ENCODE data around the gene DDX10.

DDX10 gene

DNA sequence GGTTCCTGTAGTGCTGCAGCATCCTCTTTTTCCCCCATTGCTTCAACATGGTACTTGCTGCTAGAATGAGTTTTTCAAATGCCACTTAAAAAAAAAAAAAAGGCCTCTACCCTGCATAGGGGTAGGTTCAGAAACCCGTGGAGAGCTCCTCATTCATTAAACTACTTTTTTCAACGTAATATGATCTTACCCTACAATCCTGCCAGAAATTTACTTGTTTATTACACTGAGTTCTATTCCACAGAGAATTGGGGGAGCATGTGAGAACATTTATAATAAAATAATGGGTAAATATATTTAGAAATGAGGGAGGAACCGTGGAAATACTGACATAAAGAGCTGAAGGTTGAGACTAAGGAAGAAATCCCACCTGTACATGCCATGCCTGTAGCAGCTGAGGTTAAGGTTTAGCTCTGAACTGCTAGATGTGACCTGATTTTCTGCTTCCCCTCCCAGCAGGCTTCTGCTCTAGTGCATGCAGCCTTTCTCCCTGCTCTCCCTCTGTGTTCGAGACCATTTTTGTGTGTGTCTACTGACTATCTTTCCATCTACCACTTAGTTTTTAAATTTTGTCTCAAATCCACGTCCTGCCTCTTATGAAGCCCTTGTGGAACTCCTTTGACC, 225.7 kb downstream of the DDX10 start:
- H3K4me1 ChIP-seq (ENCODE audit: control insufficient read depth in 1 of 2, insufficient read depth in 2 of 2, low read length in 2 of 2): no peaks in the 10 kb centered on the region
- no peak overlapping the region for H3K4me3 ChIP-seq (ENCODE audit: low read depth in 1 of 2, low read length in 2 of 2)
- no peaks in the 10 kb centered on the region for H3K27me3 ChIP-seq (ENCODE audit: control insufficient read depth in 1 of 2, insufficient read depth in 2 of 2, low read length in 2 of 2)
- no peak overlapping the region for H3K9ac ChIP-seq (ENCODE audit: low read depth in 1 of 2, low read length in 2 of 2)
- no peak overlapping the region for H3K27ac ChIP-seq (ENCODE audit: low read depth, low read length)
- no peaks in the 10 kb centered on the region for H3K9me3 ChIP-seq (ENCODE audit: control insufficient read depth in 1 of 2, low read length in 2 of 2)
- no peaks in the 10 kb centered on the region for H3K36me3 ChIP-seq (ENCODE audit: control insufficient read depth in 1 of 2, insufficient read depth in 2 of 2, low read length in 2 of 2)

DNA sequence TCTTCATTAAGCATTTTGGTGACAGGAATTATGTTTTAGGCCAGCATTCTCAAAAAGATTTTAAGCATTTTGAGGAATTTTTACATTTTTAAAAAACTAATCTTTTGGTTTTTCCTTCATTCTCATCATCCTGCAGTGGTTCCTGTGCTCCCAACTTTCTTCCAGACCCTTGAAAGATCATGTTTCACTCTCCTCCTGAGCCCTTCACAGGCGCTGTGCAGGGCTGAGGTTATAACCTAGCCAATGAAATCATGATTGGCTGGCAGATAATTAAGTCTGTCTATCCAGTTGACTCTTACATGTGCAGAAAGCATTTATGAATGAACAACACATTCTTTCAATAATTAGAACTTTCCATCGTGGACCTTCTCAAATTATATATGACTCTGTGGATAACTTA, 226.3 kb downstream of the DDX10 start:
- H3K27me3 ChIP-seq (ENCODE audit: control insufficient read depth in 1 of 2, insufficient read depth in 2 of 2, low read length in 2 of 2): no peaks in the 10 kb centered on the region
- no peak overlapping the region for H3K9ac ChIP-seq (ENCODE audit: low read depth in 1 of 2, low read length in 2 of 2)
- no peak overlapping the region for H3K4me3 ChIP-seq (ENCODE audit: low read depth in 1 of 2, low read length in 2 of 2)
- no peaks in the 10 kb centered on the region for H3K4me1 ChIP-seq (ENCODE audit: control insufficient read depth in 1 of 2, insufficient read depth in 2 of 2, low read length in 2 of 2)
- H3K9me3 ChIP-seq (ENCODE audit: control insufficient read depth in 1 of 2, low read length in 2 of 2): no peaks in the 10 kb centered on the region
- H3K27ac ChIP-seq (ENCODE audit: low read depth, low read length): no peak overlapping the region
- H3K36me3 ChIP-seq (ENCODE audit: control insufficient read depth in 1 of 2, insufficient read depth in 2 of 2, low read length in 2 of 2): no peaks in the 10 kb centered on the region

DNA sequence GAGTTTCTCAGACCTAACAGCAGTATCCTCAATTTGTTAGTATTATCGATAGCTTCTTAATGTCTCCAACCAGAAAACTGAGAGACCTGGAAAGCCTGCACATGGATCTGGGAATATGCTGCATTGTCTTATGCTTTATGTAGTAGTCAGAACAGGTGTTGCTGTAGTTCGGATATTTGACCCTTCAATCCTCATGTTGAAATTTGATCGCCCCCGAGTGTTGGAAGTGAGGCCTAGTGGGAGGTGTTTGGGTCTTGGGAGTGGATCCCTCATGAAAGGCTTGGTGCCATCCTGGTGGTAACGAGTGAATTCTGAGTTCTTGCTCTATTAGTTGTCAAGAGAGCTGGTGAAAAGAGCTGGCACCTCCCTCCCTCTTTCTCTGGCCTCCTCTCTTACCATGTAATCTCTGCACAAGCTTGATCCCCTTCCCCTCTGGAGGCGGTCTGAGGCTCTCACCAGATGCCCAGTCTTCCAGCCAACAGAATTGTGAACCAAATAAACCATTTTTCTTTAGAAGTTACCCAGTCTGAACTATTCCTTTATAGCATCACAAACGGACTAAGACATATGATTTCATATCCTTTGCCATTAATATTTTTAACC, 227.1 kb downstream of the DDX10 start:
- Histone ChIP-seq H3K4me3 (ENCODE audit: low read depth in 1 of 2, low read length in 2 of 2) (no peak overlapping the region), H3K4me1 (ENCODE audit: control insufficient read depth in 1 of 2, insufficient read depth in 2 of 2, low read length in 2 of 2) (no peaks in the 10 kb centered on the region), H3K36me3 (ENCODE audit: control insufficient read depth in 1 of 2, insufficient read depth in 2 of 2, low read length in 2 of 2) (no peaks in the 10 kb centered on the region), H3K27ac (ENCODE audit: low read depth, low read length) (no peak overlapping the region), H3K9me3 (ENCODE audit: control insufficient read depth in 1 of 2, low read length in 2 of 2) (no peaks in the 10 kb centered on the region), H3K9ac (ENCODE audit: low read depth in 1 of 2, low read length in 2 of 2) (no peak overlapping the region), H3K27me3 (ENCODE audit: control insufficient read depth in 1 of 2, insufficient read depth in 2 of 2, low read length in 2 of 2) (no peaks in the 10 kb centered on the region)

DNA sequence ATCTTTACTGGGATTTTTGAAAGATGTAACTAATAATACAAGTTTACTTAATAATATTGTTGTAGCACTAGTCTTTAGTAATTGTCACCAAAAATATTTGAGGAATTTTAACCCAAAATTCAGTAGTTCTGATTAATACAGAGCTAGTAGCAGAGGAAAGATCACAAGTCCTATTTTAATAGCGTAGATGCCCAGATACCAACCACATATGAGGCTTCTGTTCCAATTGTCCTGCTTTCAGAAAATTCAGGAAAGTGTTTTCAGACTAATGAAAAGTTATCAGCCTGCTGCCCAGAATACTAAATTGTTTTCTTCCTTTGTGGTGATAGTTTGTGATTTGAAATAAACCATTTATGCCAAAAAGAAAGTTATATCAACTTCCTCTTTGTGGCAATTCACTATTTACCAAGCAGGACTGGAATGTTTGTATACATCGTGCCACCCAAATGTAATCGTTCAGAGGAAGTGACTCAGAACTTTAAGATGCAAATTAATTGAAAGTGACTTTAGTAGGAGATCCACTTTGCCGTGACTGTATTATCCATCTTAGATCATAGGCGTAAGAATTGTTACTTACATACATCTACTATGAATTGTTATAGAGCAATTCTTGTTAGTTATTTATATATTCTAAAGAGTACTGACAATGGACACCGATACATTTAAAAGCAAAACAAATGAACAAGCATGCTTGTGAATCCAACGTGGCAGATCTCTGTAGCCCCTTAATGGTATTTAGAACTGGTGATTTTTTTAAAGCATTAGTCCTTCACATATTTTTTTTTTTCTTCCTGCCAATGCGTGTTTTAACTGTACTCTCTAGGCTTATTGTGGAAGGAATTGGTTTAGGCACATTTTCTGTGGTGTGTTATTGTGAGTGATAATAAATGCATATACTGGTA, 231.0 kb downstream of the DDX10 start:
- Histone ChIP-seq H3K36me3 (ENCODE audit: control insufficient read depth in 1 of 2, insufficient read depth in 2 of 2, low read length in 2 of 2) (no peaks in the 10 kb centered on the region), H3K4me1 (ENCODE audit: control insufficient read depth in 1 of 2, insufficient read depth in 2 of 2, low read length in 2 of 2) (no peaks in the 10 kb centered on the region), H3K9me3 (ENCODE audit: control insufficient read depth in 1 of 2, low read length in 2 of 2) (no peaks in the 10 kb centered on the region), H3K9ac (ENCODE audit: low read depth in 1 of 2, low read length in 2 of 2) (no peak overlapping the region), H3K27me3 (ENCODE audit: control insufficient read depth in 1 of 2, insufficient read depth in 2 of 2, low read length in 2 of 2) (no peaks in the 10 kb centered on the region), H3K4me3 (ENCODE audit: low read depth in 1 of 2, low read length in 2 of 2) (no peak overlapping the region), H3K27ac (ENCODE audit: low read depth, low read length) (no peak overlapping the region)

DNA sequence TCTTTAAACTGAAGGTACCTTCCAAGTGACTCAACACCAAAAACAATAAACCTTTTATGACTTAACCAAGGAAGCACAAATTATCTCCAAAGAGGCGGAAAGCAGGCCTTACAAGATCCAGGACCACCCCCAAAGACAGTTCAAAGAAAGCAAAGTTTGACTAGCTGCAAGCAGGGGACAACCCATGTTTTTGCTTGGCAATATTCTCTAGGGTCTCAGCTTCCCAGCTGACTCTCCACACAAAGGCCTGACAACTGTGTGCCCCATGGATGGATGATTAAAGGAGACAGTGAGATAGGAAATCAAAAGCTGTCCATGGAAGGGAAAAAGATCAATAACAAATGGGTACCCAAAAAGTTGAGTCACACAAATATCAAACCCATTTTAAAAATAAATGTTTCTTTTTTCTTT, 232.2 kb downstream of the DDX10 start:
- no peak overlapping the region for H3K4me3 ChIP-seq (ENCODE audit: low read depth in 1 of 2, low read length in 2 of 2)
- H3K27me3 ChIP-seq (ENCODE audit: control insufficient read depth in 1 of 2, insufficient read depth in 2 of 2, low read length in 2 of 2): no peaks in the 10 kb centered on the region
- no peak overlapping the region for H3K9ac ChIP-seq (ENCODE audit: low read depth in 1 of 2, low read length in 2 of 2)
- H3K9me3 ChIP-seq (ENCODE audit: control insufficient read depth in 1 of 2, low read length in 2 of 2): no peaks in the 10 kb centered on the region
- H3K4me1 ChIP-seq (ENCODE audit: control insufficient read depth in 1 of 2, insufficient read depth in 2 of 2, low read length in 2 of 2): no peaks in the 10 kb centered on the region
- H3K36me3 ChIP-seq (ENCODE audit: control insufficient read depth in 1 of 2, insufficient read depth in 2 of 2, low read length in 2 of 2): no peaks in the 10 kb centered on the region
- H3K27ac ChIP-seq (ENCODE audit: low read depth, low read length): no peak overlapping the region

DNA sequence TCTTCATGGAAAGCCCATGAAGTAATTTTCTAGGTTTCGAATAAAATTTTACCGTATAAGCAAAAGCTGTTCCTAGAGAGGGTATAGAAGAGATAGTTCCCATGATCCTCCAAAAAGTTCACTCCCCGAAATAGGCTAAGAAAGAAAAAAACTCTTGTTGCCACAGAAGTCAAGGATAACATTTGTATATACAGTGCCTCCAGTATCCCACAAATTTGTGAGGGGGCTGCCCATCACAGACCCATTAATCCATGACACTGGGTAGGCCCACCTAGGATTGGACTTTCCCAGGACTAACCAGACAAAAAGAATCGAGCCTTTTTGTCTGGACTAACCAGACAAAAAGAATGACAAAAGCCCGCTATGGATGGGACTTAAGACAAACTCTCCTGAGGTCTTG, 233.0 kb downstream of the DDX10 start:
- Histone ChIP-seq H3K9ac (ENCODE audit: low read depth in 1 of 2, low read length in 2 of 2) (no peak overlapping the region), H3K4me3 (ENCODE audit: low read depth in 1 of 2, low read length in 2 of 2) (no peak overlapping the region), H3K4me1 (ENCODE audit: control insufficient read depth in 1 of 2, insufficient read depth in 2 of 2, low read length in 2 of 2) (no peaks in the 10 kb centered on the region)

DNA sequence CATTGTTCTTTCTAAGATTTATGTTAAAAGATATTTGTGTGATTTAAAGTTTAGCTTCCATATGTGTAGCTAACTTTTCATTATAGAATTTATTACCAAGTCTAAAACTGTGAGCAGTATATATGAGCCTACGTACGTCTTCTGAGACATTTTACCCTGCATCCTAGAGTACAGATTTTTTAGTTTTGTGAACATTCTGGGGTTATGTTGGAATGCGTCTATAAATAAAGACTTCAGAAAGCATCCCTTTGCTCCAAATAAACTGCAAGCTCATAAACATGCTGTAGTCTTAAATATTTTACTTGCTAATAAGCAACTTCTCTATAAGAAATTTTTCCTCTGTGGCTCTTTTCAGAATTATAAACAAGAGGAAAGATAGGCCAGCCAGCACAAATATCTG, 236.5 kb downstream of the DDX10 start:
- H3K27me3 ChIP-seq (ENCODE audit: control insufficient read depth in 1 of 2, insufficient read depth in 2 of 2, low read length in 2 of 2): no peaks in the 10 kb centered on the region
- H3K27ac ChIP-seq (ENCODE audit: low read depth, low read length): no peak overlapping the region
- H3K4me3 ChIP-seq (ENCODE audit: low read depth in 1 of 2, low read length in 2 of 2): no peak overlapping the region
- H3K9me3 ChIP-seq (ENCODE audit: control insufficient read depth in 1 of 2, low read length in 2 of 2): no peaks in the 10 kb centered on the region
- H3K9ac ChIP-seq (ENCODE audit: low read depth in 1 of 2, low read length in 2 of 2): no peak overlapping the region
- H3K36me3 ChIP-seq (ENCODE audit: control insufficient read depth in 1 of 2, insufficient read depth in 2 of 2, low read length in 2 of 2): no peaks in the 10 kb centered on the region
- H3K4me1 ChIP-seq (ENCODE audit: control insufficient read depth in 1 of 2, insufficient read depth in 2 of 2, low read length in 2 of 2): no peaks in the 10 kb centered on the region

More for the DNA sequence above, 233.0 kb downstream of the DDX10 start:
- H3K27ac ChIP-seq (ENCODE audit: low read depth, low read length): no peak overlapping the region
- H3K27me3 ChIP-seq (ENCODE audit: control insufficient read depth in 1 of 2, insufficient read depth in 2 of 2, low read length in 2 of 2): no peaks in the 10 kb centered on the region
- H3K36me3 ChIP-seq (ENCODE audit: control insufficient read depth in 1 of 2, insufficient read depth in 2 of 2, low read length in 2 of 2): no peaks in the 10 kb centered on the region
- no peaks in the 10 kb centered on the region for H3K9me3 ChIP-seq (ENCODE audit: control insufficient read depth in 1 of 2, low read length in 2 of 2)

DNA sequence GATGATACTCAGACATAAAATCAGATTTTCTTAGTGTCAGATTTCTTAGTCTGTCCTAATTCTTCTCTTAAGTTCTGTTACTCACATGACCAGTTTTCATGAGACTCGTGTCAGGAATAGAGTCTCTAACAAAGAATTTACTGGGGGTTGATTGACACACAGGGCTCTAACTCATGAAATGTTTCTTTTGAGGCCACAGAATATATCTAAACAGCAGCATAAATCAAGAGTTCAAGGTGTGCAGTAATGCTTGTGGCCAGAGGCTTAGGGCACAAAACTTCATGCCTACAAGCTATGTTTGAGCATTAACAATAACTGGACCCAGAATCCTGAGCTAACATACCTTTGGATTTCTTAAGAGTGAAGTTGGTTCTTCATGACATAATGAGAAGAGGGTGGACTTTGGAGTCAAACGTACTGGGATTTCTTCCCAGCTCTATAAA, 237.2 kb downstream of the DDX10 start:
- no peaks in the 10 kb centered on the region for H3K36me3 ChIP-seq (ENCODE audit: control insufficient read depth in 1 of 2, insufficient read depth in 2 of 2, low read length in 2 of 2)
- H3K9me3 ChIP-seq (ENCODE audit: control insufficient read depth in 1 of 2, low read length in 2 of 2): no peaks in the 10 kb centered on the region
- no peaks in the 10 kb centered on the region for H3K27me3 ChIP-seq (ENCODE audit: control insufficient read depth in 1 of 2, insufficient read depth in 2 of 2, low read length in 2 of 2)
- H3K4me3 ChIP-seq (ENCODE audit: low read depth in 1 of 2, low read length in 2 of 2): no peak overlapping the region
- H3K4me1 ChIP-seq (ENCODE audit: control insufficient read depth in 1 of 2, insufficient read depth in 2 of 2, low read length in 2 of 2): no peaks in the 10 kb centered on the region
- no peak overlapping the region for H3K9ac ChIP-seq (ENCODE audit: low read depth in 1 of 2, low read length in 2 of 2)
- no peak overlapping the region for H3K27ac ChIP-seq (ENCODE audit: low read depth, low read length)

DNA sequence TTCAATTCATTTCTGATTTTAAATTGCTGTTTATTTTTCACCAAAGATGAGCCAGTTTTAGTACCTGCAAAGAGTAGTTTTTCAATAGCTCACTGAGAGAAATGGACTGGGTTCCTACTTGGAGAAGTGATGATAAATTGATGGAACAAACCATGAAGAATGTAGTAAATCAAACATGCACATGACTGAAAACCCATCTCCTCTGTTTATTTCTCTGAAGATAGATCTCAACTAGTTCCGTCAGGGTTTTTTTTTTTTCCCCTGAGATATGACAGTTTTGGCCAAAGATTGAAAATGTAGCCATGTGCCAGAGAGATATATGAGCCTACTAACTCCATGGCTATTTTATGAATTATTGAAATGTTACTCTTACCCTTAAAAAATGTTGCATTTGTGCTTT, 239.6 kb downstream of the DDX10 start:
- Histone ChIP-seq H3K27ac (ENCODE audit: low read depth, low read length) (no peak overlapping the region), H3K9me3 (ENCODE audit: control insufficient read depth in 1 of 2, low read length in 2 of 2) (no peaks in the 10 kb centered on the region), H3K36me3 (ENCODE audit: control insufficient read depth in 1 of 2, insufficient read depth in 2 of 2, low read length in 2 of 2) (no peaks in the 10 kb centered on the region), H3K27me3 (ENCODE audit: control insufficient read depth in 1 of 2, insufficient read depth in 2 of 2, low read length in 2 of 2) (no peaks in the 10 kb centered on the region), H3K4me3 (ENCODE audit: low read depth in 1 of 2, low read length in 2 of 2) (no peak overlapping the region), H3K4me1 (ENCODE audit: control insufficient read depth in 1 of 2, insufficient read depth in 2 of 2, low read length in 2 of 2) (no peaks in the 10 kb centered on the region), H3K9ac (ENCODE audit: low read depth in 1 of 2, low read length in 2 of 2) (no peak overlapping the region)

DNA sequence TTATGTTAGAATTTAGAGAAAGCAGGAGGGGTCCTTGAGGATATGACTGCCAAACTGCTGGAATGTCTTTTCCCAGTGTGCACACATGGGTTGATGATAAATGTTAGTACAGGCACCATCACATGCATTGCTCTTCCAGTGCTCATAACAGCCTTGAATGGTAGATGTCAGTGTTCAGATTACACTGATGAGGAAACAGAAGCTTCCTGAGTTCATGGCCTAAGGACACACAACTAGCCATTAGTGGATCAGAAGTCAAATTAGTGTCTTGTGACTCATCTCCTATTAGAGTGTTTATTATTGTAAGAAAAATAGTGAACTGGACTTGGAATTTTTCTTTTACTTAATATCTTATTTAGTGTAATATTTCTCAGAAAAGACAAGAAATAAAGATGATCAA, 241.5 kb downstream of the DDX10 start:
- Histone ChIP-seq H3K4me3 (ENCODE audit: low read depth in 1 of 2, low read length in 2 of 2) (no peak overlapping the region), H3K9ac (ENCODE audit: low read depth in 1 of 2, low read length in 2 of 2) (no peak overlapping the region), H3K9me3 (ENCODE audit: control insufficient read depth in 1 of 2, low read length in 2 of 2) (no peaks in the 10 kb centered on the region), H3K36me3 (ENCODE audit: control insufficient read depth in 1 of 2, insufficient read depth in 2 of 2, low read length in 2 of 2) (no peaks in the 10 kb centered on the region), H3K4me1 (ENCODE audit: control insufficient read depth in 1 of 2, insufficient read depth in 2 of 2, low read length in 2 of 2) (no peaks in the 10 kb centered on the region), H3K27me3 (ENCODE audit: control insufficient read depth in 1 of 2, insufficient read depth in 2 of 2, low read length in 2 of 2) (no peaks in the 10 kb centered on the region), H3K27ac (ENCODE audit: low read depth, low read length) (no peak overlapping the region)

Measured in duodenal mucosa (tissue), 2 donors.